COLO829 (cell line): ENCODE data around the gene PPP2R5C.
A peak's percentile ranks its signal among the peaks of the same experiment; 100 is the strongest.
"Not testable (repeated sequence)": the region's sequence is repeated elsewhere in the genome, so short reads cannot be mapped to it uniquely, and the experiment has no call there.

Experiments
- DNase-seq: peaks from one replicate; pipeline ENCODE4 v3.0.0; 2012; ENCODE audit warnings: low spot score

Gene PPP2R5C

GRCh38 chr14:101781240-101782061, 19.9 kb downstream of the PPP2R5C start:
- DNase-seq, result no peak

DNA sequence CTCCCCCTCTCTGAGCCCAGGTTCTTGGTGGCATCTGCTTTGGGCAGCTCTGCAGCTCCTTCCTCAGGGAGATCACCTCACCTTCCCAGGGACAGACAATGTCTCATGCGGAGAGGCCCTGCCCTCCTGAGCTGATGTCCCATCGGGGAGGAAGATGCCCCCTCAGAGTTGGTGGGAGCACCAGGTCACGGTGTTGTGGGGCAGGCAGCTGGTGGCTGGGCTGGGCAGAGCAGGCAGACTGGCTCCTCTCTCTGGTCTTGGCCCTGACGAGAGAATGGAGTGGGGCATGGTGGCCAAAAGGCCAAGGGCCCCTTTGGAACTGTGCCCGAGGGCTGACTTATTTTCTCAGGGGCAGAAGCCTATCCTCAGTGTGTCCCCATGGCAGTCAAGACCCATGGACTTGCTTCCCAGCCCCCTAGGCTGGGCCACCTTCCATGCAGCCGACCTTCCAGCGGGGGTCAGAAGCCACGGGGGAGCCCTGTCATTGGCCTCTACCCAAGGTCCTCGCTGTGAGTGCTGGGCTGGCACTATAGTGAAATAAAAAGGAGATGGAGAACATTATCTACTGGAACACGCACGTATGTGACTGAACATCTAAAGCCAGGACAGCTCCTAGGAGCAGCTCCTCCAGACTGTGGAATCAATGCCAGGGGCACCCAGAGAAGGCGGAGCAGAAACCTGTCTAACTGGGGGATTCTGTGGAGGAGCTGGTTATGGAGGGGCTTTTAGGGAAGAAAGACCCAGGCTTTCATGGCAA, 21.9 kb downstream of the PPP2R5C start:
- DNase-seq, result no peak

DNA sequence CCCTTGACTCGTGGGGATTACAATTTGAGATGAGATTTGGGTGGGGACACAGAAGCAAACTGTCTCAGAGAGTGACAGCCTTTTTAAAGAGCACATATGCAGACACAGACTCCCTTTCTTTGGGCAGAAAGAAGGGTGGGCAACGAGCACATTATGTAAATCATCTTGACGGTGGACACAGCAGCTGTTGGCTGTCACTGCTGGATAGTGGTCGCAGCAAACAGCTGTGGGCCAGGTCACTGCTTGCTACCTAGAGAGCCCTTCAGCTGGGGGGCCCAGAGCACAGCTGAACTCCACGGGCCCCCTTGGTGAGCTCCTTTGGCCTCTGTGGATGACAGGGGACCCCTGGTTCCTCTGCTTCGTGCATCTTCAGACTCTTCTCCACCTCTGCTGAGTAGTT, 23.1 kb downstream of the PPP2R5C start:
- no peak for DNase-seq

DNA sequence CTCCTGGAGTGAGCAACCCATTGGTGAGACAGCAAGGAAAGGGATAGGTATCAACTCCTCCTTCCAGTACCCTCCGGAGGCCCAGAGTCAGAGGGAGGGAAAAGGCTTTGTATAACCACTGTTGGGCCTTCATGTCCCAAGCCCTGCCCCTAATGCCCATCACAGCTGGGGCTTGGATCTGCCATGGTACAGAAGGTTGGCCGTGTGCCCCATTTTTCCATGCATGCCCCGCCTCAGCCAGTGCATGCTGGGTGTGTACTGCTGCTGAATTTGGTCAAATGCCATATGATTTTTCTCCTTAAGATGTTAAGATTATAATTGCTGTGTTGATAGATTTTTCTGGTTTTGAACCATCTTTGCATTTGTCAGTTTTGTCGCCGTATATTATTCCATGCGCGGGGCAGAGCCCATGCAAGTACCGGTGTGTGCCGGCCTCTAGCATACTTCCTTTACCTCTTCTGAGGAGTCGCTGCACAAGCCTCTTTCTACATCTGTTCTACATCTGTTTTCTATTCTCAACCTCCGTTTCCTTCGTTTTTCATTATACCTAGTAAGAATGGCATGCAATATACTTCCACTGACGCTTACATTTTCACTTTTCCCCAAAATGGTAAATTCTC, 26.6 kb downstream of the PPP2R5C start:
- no peak for DNase-seq

DNA sequence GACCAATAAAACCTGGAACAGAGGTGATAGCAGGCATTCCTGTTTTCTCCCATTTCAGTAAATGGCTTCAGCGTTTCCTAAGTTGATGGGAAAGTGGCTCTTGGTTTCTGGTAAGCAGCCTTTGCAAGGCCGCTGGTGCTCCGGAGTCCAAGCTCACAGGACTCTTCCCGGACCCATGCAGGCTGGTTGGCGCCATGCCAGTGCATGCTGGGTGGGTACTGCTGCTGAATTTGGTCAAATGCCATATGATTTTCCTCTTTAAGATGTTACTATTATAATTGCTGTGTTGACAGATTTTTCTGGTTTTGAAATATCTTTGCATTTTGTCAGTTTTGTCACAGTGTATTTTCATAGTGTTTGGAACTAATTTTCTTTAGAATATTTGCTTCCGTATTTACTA, 27.7 kb downstream of the PPP2R5C start:
- no peak for DNase-seq

DNA sequence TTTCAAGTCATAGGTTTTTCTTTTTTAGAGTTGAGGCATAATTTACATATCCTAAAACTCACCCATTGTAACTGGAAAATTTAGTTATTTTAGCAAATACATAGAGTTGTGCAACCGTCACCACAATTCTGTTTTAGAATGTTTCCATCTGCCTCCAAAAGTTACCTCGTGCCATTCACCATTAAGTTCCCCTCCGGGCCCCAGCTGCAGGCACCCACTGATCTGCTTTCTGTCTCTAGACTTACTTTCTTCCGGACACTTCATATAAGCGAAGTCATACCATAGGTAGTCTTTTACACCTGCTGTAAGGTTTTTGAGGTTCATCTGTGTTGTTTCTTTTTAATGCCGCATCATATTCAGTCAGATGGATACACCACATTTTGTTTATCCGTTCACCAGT, 28.7 kb downstream of the PPP2R5C start:
- DNase-seq, result no peak

- DNase-seq, result peak; percentile 51
Measured at GRCh38 chr14:101791919-101792572, 30.5 kb downstream of the PPP2R5C start.

GRCh38 chr14:101796016-101796415, 34.5 kb downstream of the PPP2R5C start:
- no peak for DNase-seq

DNA sequence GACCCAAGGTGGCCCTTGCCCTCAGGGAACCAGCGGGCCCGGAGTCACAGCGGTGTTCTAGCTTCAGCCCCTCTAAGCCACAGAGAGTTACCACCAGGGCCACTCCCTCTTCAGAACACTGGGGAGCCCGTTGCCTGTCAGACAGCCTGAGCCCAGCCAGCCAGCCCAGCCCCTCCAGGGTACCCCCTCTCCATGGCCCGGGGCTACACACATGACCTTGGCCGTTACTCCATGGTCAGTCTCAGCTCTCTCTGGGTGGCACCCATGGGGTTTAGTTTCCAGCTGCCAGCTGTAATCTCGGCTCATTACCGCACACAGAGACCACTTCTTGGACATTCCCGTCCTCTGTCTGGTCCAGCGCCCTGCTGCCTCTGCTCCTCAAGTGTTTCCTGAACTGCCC, 35.0 kb downstream of the PPP2R5C start:
- DNase-seq, result no peak

- DNase-seq, result no peak
Measured at GRCh38 chr14:101797856-101798255, 36.3 kb downstream of the PPP2R5C start.

- DNase-seq, result not testable (repeated sequence)
Measured at GRCh38 chr14:101804373-101804772, 42.9 kb downstream of the PPP2R5C start.

GRCh38 chr14:101806252-101806651, 44.7 kb downstream of the PPP2R5C start:
- not testable (repeated sequence) for DNase-seq

GRCh38 chr14:101808020-101808641, 46.6 kb downstream of the PPP2R5C start:
- DNase-seq, result no peak

DNA sequence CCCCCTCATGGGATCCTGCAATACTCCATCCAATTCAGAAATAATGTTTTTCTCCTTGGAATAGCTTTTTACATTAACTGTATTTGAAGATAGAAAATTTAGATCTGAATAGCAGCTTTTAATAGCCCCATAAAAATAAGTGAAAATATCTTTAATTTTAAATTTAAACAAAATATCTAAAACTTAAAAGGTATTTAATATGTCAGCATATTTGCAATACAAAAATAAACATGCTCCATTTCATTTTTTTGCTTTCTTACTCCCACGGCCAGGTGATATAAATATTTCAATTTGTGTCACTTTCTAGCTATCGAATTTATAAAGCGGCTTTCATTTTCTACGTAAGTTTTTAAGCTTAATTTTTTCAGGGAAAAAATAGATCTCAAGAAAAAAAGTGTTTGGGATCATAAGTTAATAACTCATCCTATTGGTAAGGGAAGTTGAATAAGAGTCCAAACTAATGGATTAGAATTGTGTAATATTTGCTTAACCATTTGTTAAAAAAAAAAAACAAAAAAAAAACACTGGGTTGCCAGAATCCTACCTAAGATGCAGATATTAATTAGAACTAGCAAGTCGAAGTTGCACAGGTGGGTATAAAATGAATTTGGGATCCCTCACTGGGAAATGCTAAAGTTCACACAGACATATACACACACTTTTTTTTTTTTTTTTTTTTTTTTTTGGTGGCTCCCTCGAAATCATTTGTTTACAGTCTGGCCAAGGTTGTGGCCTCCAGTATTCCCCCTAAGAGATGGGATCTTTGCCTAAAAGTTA, 47.6 kb downstream of the PPP2R5C start:
- no peak for DNase-seq

DNA sequence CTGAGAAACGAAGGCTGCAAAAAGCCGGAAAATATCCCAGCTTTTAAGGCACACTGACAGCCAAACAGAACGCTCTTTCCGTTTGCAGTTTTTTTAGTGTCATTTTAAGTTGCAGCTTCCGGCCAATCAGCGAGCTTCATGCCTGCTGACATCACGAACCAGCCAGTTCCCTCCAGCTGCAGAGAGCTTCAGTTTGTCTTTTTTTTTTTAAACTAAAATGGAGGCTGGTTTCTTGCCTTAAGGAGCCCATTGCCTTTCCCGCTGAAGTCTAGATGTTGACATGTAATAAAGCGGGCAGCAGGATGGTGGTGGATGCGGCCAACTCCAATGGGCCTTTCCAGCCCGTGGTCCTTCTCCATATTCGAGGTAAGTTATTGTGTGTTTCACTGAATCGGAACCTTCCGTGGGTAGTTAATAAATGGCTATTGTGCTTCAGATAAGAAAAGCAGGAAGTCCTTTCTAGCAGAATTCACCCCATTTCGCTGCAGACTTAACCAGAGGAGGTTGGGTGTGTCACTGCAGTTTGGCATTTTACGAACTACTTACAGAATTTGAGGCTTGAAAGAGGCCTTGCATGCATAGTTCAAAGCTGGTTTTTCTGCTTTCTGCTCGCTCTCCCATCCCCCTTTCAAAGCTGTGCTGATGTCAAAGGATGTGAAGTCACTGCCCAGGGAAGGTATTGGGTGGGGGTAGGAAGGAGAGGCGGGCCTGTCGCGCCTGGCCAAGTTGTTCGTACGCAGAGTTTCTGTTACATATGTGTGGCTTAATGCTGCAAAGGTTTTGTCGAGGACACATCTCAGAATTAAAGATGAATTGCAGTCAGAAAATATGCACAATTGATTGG, 48.4 kb downstream of the PPP2R5C start:
- peak; percentile 82 for DNase-seq

- DNase-seq, result no peak
Measured at GRCh38 chr14:101810897-101811621, 49.5 kb downstream of the PPP2R5C start.

- DNase-seq, result no peak
Measured at GRCh38 chr14:101812071-101812470, 50.6 kb downstream of the PPP2R5C start.

- DNase-seq, result no peak
Measured at GRCh38 chr14:101813171-101813759, 51.8 kb downstream of the PPP2R5C start.

DNA sequence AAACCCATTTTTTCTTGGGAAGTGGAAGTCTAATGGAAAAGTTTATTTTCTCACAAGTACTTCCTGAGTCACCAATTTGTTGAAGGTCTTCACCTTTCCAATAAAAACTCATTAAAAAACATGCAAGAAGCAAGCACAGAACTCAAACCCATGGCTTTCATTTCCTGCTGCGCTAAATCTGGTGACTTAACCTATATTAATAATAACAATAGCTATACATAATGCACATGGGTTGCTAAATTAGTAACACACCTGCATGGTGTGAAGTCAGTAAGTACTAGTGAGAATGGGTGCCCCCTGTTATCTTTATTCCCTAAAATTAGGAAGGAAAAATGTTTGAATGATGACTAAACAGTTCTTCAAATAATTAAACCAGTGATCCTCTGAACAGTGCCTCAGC, 52.3 kb downstream of the PPP2R5C start:
- DNase-seq, result no peak
